ENCODE data around the gene STK4. TPM values are rescaled to one million over a fixed set of nuclear protein-coding genes. Genes with fewer than 3 reads are reported as not detected.

Gene STK4
- total RNA-seq, 1 experiment from 2014 or later = 43.0 TPM

- Histone ChIP-seq H3K4me2 (ENCODE audit: insufficient read depth, insufficient read length, low read length) (no peak overlapping the region), H4K20me1 (ENCODE audit: control insufficient read depth, insufficient read depth, insufficient read length) (no peaks in the 10 kb centered on the region), H4K8ac (replicated peaks; ENCODE audit: insufficient read length, low read depth, low read length) (no peak overlapping the region), H3K9ac (ENCODE audit: extremely low read depth, insufficient read length, low read length) (no peak overlapping the region), H2BK12ac (ENCODE audit: insufficient read length, low read depth, low read length) (no peak overlapping the region), H3K79me2 (ENCODE audit: insufficient read depth, low read length) (no peaks in the 10 kb centered on the region), H3K27ac (ENCODE audit: insufficient read length, low read depth, low read length) (no peak overlapping the region), H2BK5ac (ENCODE audit: insufficient read length, low read length) (no peak overlapping the region), H3K23ac (ENCODE audit: insufficient read length, low read depth, low read length) (no peak overlapping the region), H2BK20ac (ENCODE audit: low read depth, low read length, poor library complexity, severe bottlenecking) (no peak overlapping the region), H3K14ac (ENCODE audit: insufficient read depth, low read length) (no peak overlapping the region), H3K23me2 (ENCODE audit: insufficient read length, low read depth, low read length, poor library complexity, severe bottlenecking) (no peaks in the 10 kb centered on the region), H3T11ph (ENCODE audit: low read length) (no peak overlapping the region), H3K56ac (ENCODE audit: insufficient read length, low read depth, low read length) (no peak overlapping the region), H3K4me1 (ENCODE audit: insufficient read depth, low read length) (no peaks in the 10 kb centered on the region), H2AK5ac (ENCODE audit: insufficient read length, low read length) (no peak overlapping the region), H3K27me3 (ENCODE audit: insufficient read depth, low read length) (no peaks in the 10 kb centered on the region), H2AFZ (ENCODE audit: low read length) (no peak overlapping the region), H2BK120ac (ENCODE audit: low read depth, low read length, poor library complexity, severe bottlenecking) (no peak overlapping the region), H2BK15ac (ENCODE audit: low read depth, low read length) (no peak overlapping the region), H4K5ac (ENCODE audit: insufficient read length, low read depth, low read length) (no peak overlapping the region), H3K4ac (ENCODE audit: low read depth, low read length) (no peak overlapping the region), H4K91ac (ENCODE audit: insufficient read length, low read depth, low read length) (no peak overlapping the region), H3K18ac (ENCODE audit: insufficient read length, low read depth, low read length) (no peak overlapping the region), H3K79me1 (ENCODE audit: insufficient read depth, low read depth, low read length, poor library complexity, severe bottlenecking) (peaks cover 4% of the 10 kb centered on the region), H3K9me3 (ENCODE audit: control insufficient read depth, low read depth, low read length) (no peaks in the 10 kb centered on the region)
- peaks cover 2 to 14% (median 12%) of the 10 kb centered on the region in 3 experiments; a peak in 6 of 7 replicates for H3K36me3 Mint-ChIP-seq (ENCODE audit: insufficient read depth in 1 of 3, low read depth in 3 of 3)
- H3K27me3 Mint-ChIP-seq (ENCODE audit: low read depth) = no peaks in the 10 kb centered on the region
- H3K4me3 Mint-ChIP-seq = no peak overlapping the region
- no peak for TF ChIP-seq CTCF (conservative IDR thresholded peaks at IDR 0.05)
- H3K27ac Mint-ChIP-seq = no peak overlapping the region
- no peaks in the 10 kb centered on the region; a peak in 1 of 5 replicates for H3K9me3 Mint-ChIP-seq
- DNase-seq = no peak
- WGBS (ENCODE audit: extremely low coverage, insufficient read length, low lambda C conversion rate) = no CpG with 5 or more reads among the region's 4 CpGs
- H3K4me1 Mint-ChIP-seq = peaks cover under 1 to 2% of the 10 kb centered on the region in 2 experiments; a peak in 3 of 4 replicates
Measured at GRCh38 chr20:45058168-45058850, 92.0 kb downstream of the STK4 start.

All from H9 (cell line).